Umbilical cord (tissue), 2 donors: ENCODE data around the gene DHRS13. TPM values are rescaled to one million over a fixed set of nuclear protein-coding genes. Genes with fewer than 3 reads are reported as not detected.
"Not testable (repeated sequence)": the region's sequence is repeated elsewhere in the genome, so short reads cannot be mapped to it uniquely, and the experiment has no call there.

Experiments
- DNase-seq: peaks from one replicate; pipeline ENCODE4 v3.0.0-alpha.2; 2015; ENCODE audit warnings: low spot score
- total RNA-seq: library from RNA; depleted of rRNA; stranded (reverse); fragments of >200 nt; gene quantifications from one replicate; pipeline ENCODE4 v1.2.3, GENCODE V29; 2014; ENCODE audit warnings: low replicate concordance; ENCODE audit not compliant: insufficient read depth

Gene DHRS13
- total RNA-seq, 1 donor from 2014 or later: 7.9 TPM

GRCh38 chr17:28935744-28936460, 33.0 kb upstream of the DHRS13 start:
- DNase-seq: no peak

GRCh38 chr17:28934508-28934907, 31.6 kb upstream of the DHRS13 start:
- not testable (repeated sequence) for DNase-seq

- no peak for DNase-seq
Observed at GRCh38 chr17:28929787-28930186, 26.9 kb upstream of the DHRS13 start.

GRCh38 chr17:28928061-28928460, 25.2 kb upstream of the DHRS13 start:
- no peak for DNase-seq

- DNase-seq: no peak
Observed at GRCh38 chr17:28926786-28927185, 23.9 kb upstream of the DHRS13 start.

- no peak for DNase-seq
Observed at GRCh38 chr17:28926366-28926765, 23.5 kb upstream of the DHRS13 start.

GRCh38 chr17:28925912-28926365, 23.1 kb upstream of the DHRS13 start:
- no peak for DNase-seq

GRCh38 chr17:28920201-28920600, 17.3 kb upstream of the DHRS13 start:
- peak; percentile 85 for DNase-seq

- no peak for DNase-seq
Observed at GRCh38 chr17:28918295-28918694, 15.4 kb upstream of the DHRS13 start.

GRCh38 chr17:28917465-28917864, 14.6 kb upstream of the DHRS13 start:
- no peak for DNase-seq

GRCh38 chr17:28917029-28917428, 14.2 kb upstream of the DHRS13 start:
- DNase-seq: no peak

- no peak for DNase-seq
Observed at GRCh38 chr17:28916302-28916934, 13.5 kb upstream of the DHRS13 start.

- DNase-seq: no peak
Observed at GRCh38 chr17:28912938-28913333, 10.1 kb upstream of the DHRS13 start.

- no peak for DNase-seq
Observed at GRCh38 chr17:28912281-28912937, 9.5 kb upstream of the DHRS13 start.

- no peak for DNase-seq
Observed at GRCh38 chr17:28911411-28912045, 8.6 kb upstream of the DHRS13 start.

GRCh38 chr17:28910534-28910933, 7.7 kb upstream of the DHRS13 start:
- DNase-seq: no peak

GRCh38 chr17:28908640-28909167, 5.8 kb upstream of the DHRS13 start:
- DNase-seq: peak; percentile 93

GRCh38 chr17:28907709-28908475, 5.0 kb upstream of the DHRS13 start:
- peak; percentile 37 for DNase-seq

GRCh38 chr17:28906706-28907438, 4.0 kb upstream of the DHRS13 start:
- DNase-seq: no peak

- DNase-seq: no peak
Observed at GRCh38 chr17:28906276-28906675, 3.4 kb upstream of the DHRS13 start.

- DNase-seq: no peak
Observed at GRCh38 chr17:28904800-28905199, 1.9 kb upstream of the DHRS13 start.
